ENCODE data around the gene VPS13A. TPM values are rescaled to one million over a fixed set of nuclear protein-coding genes. Genes with fewer than 3 reads are reported as not detected.

VPS13A gene
- total RNA-seq, 1 experiment from 2014 or later, result 32.2 TPM

DNA sequence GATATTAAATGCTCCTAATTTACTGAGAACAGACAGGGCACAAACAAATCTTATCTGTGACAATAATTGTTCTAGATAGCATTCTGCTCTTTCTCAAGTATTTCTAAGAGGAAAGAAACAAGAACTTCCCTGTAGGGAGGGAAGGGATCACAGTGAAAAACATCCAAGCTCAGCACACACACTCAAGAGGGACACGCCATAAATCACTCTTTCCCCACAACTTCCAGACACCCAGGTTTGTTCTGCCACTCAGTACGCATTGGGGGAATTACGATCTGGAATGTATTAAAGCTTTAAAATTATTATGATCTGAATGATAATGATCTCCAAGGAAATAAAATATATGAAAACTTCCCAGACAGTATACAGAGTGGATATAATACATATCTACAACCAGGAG is 249.4 kb downstream of the VPS13A start:
- Histone ChIP-seq H3K27ac (ENCODE audit: low read depth, low read length, poor library complexity, severe bottlenecking) (no peak overlapping the region), H3K4me3 (ENCODE audit: low read depth, low read length, poor library complexity, severe bottlenecking) (no peak overlapping the region), H3K36me3 (ENCODE audit: insufficient read depth, low read length, poor library complexity, severe bottlenecking) (no peaks in the 10 kb centered on the region), H3K27me3 (replicated peaks; ENCODE audit: insufficient read depth, low read depth, low read length, poor library complexity) (peaks cover 5% of the 10 kb centered on the region), H3K4me1 (ENCODE audit: insufficient read depth, low read length, poor library complexity, severe bottlenecking) (peaks cover 16% of the 10 kb centered on the region), H3K9me3 (ENCODE audit: low read depth, low read length, poor library complexity, severe bottlenecking) (no peaks in the 10 kb centered on the region)
- no TSS peak for BruUV-seq (replicated peaks)
- DNase-seq (ENCODE audit: low spot score), result peak; percentile 80
- ChIA-PET POLR2A (ENCODE audit: low non-redundant PET) (no interaction called here), CTCF (interaction anchor here (0.5 to 1.3 kb wide), 2 partner anchors 31 to 99 kb away, joined by 4 to 5 read pairs; no protein-coding TSS in a partner anchor)
- no peak for TF ChIP-seq EZH2 (IDR thresholded peaks at IDR 0.05; ENCODE audit: borderline replicate concordance, low read depth, low read length, poor library complexity, severe bottlenecking)
- TF ChIP-seq, protein P1, sequence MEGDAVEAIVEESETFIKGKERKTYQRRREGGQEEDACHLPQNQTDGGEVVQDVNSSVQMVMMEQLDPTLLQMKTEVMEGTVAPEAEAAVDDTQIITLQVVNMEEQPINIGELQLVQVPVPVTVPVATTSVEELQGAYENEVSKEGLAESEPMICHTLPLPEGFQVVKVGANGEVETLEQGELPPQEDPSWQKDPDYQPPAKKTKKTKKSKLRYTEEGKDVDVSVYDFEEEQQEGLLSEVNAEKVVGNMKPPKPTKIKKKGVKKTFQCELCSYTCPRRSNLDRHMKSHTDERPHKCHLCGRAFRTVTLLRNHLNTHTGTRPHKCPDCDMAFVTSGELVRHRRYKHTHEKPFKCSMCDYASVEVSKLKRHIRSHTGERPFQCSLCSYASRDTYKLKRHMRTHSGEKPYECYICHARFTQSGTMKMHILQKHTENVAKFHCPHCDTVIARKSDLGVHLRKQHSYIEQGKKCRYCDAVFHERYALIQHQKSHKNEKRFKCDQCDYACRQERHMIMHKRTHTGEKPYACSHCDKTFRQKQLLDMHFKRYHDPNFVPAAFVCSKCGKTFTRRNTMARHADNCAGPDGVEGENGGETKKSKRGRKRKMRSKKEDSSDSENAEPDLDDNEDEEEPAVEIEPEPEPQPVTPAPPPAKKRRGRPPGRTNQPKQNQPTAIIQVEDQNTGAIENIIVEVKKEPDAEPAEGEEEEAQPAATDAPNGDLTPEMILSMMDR (conservative IDR thresholded peaks at IDR 0.05; ENCODE audit: low read depth, low read length), result no peak
- intact Hi-C loops (cut with micrococcal nuclease; ENCODE audit: unreplicated experiment), result loop anchor here (1.0 to 5.0 kb wide), 2 partner anchors 14 to 134 kb away; no protein-coding TSS in a partner anchor

GRCh38 chr9:77427256-77427927 is 250.1 kb downstream of the VPS13A start:
- Histone ChIP-seq H3K9me3 (ENCODE audit: low read depth, low read length, poor library complexity, severe bottlenecking) (no peaks in the 10 kb centered on the region), H3K4me1 (ENCODE audit: insufficient read depth, low read length, poor library complexity, severe bottlenecking) (peaks cover 16% of the 10 kb centered on the region), H3K36me3 (ENCODE audit: insufficient read depth, low read length, poor library complexity, severe bottlenecking) (no peaks in the 10 kb centered on the region), H3K4me3 (ENCODE audit: low read depth, low read length, poor library complexity, severe bottlenecking) (no peak overlapping the region), H3K27ac (ENCODE audit: low read depth, low read length, poor library complexity, severe bottlenecking) (no peak overlapping the region), H3K27me3 (replicated peaks; ENCODE audit: insufficient read depth, low read depth, low read length, poor library complexity) (peaks cover 5% of the 10 kb centered on the region)
- TF ChIP-seq, protein P1 (conservative IDR thresholded peaks at IDR 0.05; ENCODE audit: low read depth, low read length), result no peak
- BruUV-seq (replicated peaks), result no TSS peak
- intact Hi-C loops (cut with micrococcal nuclease; ENCODE audit: unreplicated experiment), result loop anchor here (1.0 to 5.0 kb wide), 2 partner anchors 13 to 135 kb away; no protein-coding TSS in a partner anchor
- ChIA-PET CTCF (interaction anchor here (0.5 to 1.3 kb wide), 3 partner anchors 16 to 99 kb away, joined by 4 to 19 read pairs (median 5); no protein-coding TSS in a partner anchor), POLR2A (ENCODE audit: low non-redundant PET) (no interaction called here)
- peak; percentile 84 for DNase-seq (ENCODE audit: low spot score)

DNA sequence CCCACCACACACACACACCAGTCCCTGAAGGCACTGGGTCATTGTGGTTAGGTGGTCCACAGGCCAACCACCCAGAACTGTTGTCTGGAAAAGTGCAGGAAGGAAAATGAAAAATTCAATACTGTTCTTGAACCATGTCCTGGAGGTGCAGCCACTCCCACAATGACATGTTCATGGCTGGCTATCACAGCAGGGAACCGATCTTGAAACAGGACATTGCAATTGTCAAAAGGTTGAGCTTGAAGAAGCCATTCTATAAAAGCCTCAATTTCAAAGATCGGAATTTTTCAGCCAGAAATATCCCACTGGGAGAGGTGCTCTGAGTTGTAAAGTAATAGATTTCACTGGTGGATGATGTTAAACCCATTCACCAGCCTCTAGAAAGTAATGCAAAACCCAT is 252.6 kb downstream of the VPS13A start:
- Histone ChIP-seq H3K9me3 (ENCODE audit: low read depth, low read length, poor library complexity, severe bottlenecking) (no peaks in the 10 kb centered on the region), H3K27ac (ENCODE audit: low read depth, low read length, poor library complexity, severe bottlenecking) (no peak overlapping the region), H3K36me3 (ENCODE audit: insufficient read depth, low read length, poor library complexity, severe bottlenecking) (no peaks in the 10 kb centered on the region), H3K4me3 (ENCODE audit: low read depth, low read length, poor library complexity, severe bottlenecking) (no peak overlapping the region), H3K27me3 (replicated peaks; ENCODE audit: insufficient read depth, low read depth, low read length, poor library complexity) (peaks cover 5% of the 10 kb centered on the region), H3K4me1 (ENCODE audit: insufficient read depth, low read length, poor library complexity, severe bottlenecking) (peaks cover 29% of the 10 kb centered on the region)
- POLR2A ChIA-PET (ENCODE audit: low non-redundant PET), result no interaction called here
- no TSS peak for BruUV-seq (replicated peaks)
- no peak for TF ChIP-seq EZH2 (IDR thresholded peaks at IDR 0.05; ENCODE audit: borderline replicate concordance, low read depth, low read length, poor library complexity, severe bottlenecking)
- TF ChIP-seq, protein P1 (conservative IDR thresholded peaks at IDR 0.05; ENCODE audit: low read depth, low read length), result no peak
- DNase-seq (ENCODE audit: low spot score), result no peak
- CTCF ChIA-PET, result interaction anchor here (0.8 kb wide), 1 partner anchor 10 kb away, joined by 3 read pairs; no protein-coding TSS in a partner anchor
- intact Hi-C loops (cut with micrococcal nuclease; ENCODE audit: unreplicated experiment), result loop anchor here (5.0 kb wide), 2 partner anchors 138 to 607 kb away; no protein-coding TSS in a partner anchor
